UCSD-AML1 (cell line): Measurements from ENCODE around the gene ZFP82.

ENCODE experiments used
- DNase-seq: peaks from one replicate; lab custom pipeline; 2025; ENCODE audit not compliant: unreplicated experiment; lab: John Stamatoyannopoulos, UW

Gene ZFP82

DNA sequence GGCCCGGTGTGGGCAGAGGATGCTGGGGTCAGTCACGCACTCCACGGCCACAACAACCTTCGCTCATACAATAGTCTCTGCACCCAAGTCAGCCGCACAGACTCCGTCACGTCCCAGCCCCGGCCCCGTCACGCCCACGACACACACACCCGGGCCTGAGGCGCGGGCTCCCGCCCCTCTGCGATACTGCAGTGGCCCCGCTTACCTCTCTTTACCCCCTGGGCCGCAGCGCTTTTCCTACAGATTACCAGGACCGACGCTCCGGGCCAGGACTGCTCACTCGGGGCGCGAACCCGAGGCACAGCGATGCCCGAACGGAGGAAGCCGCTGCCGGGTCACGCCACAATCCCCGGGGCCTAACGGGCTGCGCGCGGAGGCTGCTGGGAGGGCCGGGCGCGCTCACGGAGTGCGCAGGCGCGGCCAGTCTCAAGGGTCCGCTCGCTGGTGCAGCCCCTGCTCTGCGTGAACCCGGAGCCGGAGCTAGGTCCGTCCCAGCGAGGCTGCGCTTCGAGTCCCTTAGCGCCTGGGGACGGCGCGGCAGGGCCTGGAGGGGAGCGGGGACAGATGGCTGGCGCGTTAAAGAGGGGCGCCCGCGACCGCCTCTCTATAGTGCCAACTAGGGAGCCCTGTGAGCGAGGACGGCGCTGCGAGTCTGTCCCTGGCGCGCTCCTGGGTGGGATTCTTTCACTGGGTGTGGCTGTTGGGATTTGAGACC, at the start of gene ZFP82:
Gene ZFP82, minus strand, starts transcription at position 358 of the 715 bp plus-strand sequence. CDS start 8,855 bp downstream, outside the sequence.
- peak; percentile 75 for DNase-seq

DNA sequence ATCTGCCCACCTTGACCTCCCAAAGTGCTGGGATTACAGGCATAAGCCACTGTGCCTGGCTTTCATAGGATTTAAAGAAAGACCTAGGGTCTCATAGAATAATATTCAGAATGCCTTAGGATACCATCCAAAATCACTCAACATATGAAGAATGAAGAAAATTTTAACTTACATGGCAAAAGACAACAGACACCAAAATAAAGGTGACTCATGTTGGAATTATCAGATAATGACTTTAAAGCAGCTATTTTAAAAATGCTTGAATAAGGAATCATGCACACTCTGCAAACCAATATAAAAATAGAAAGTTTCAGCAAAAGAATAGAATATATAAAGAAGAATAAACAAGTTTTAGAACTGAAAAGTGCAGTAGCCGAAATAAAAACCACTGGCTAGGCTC, 41.6 kb upstream of the ZFP82 start:
- DNase-seq: no peak

DNA sequence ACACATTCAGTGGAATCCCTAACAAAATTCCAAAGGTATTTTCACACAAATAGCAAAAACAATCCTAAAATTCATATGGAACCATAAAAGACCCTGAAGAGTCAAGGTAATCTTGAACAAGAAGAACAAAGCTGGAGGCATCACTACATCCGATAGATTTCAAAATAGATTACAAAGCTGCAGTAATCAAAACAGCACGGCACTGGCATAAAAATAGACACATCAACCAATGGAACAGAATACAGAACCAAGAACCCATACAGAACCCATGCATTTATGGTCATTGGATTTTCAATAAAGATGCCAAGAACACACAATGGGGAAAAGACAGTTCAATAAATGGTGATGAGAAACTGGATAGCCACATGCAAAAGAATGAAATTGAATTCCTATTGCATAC, 38.4 kb upstream of the ZFP82 start:
- DNase-seq: no peak

DNA sequence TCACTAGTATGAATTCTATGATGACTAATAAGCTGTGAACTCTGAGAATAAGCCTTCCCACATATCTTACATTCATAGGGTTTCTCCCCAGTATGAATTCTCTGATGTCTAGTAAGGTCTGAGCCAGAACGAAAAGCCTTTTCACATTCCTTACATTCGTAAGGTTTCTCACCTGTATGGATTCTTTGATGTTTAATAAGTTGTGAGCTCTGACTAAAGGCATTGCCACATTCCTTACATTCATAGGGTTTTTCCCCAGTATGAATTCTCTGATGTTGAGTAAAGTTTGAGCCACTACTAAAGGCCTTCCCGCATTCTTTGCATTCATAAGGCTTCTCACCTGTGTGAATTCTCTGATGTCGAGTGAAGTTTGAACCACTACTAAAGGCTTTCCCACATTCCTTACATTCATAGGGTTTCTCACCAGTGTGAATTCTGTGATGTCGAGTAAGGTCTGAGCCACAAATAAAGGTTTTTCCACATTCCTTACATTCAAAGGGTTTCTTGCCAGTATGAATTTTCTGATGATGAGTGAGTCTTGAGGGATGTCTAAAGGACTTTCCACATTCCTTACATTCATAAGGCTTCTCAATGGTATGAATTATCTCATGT, 30.7 kb upstream of the ZFP82 start:
- no peak for DNase-seq

DNA sequence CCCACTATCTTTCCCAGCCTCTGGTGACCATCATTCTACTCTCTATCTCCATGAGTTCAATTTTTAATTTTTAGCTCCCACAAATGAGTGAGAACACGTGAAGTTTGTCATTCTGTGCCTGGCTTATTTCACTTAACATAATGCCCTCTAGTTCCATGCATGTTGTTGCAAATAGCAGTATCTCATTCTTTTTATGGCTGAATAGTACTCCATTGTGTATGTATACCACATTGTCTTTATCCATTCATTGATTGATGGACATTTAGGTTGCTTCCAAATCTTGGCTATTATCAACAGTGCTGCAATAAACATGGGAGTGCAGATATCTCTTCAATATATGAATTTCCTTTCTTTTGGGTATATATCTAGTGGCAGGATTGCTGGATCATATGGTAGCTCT, 22.9 kb upstream of the ZFP82 start:
- DNase-seq: no peak

DNA sequence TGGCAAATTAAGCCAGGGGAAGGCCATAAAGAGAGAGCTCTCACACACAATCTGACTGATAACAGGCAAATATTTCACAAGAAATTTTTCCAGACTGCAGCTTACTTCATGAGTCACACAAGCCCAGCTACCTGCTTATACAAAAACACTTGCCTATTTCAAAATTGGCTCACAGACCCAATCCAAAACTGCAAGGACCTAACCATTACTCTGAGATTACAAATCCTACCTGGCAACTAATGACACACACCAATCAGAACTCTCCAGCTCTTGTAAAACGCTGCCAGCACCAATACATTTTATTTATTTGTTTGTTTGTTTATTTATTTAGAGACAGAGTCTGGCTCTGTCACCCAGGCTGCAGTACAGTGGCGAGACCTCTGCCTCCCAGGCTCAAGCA, 18.1 kb upstream of the ZFP82 start:
- DNase-seq: no peak

DNA sequence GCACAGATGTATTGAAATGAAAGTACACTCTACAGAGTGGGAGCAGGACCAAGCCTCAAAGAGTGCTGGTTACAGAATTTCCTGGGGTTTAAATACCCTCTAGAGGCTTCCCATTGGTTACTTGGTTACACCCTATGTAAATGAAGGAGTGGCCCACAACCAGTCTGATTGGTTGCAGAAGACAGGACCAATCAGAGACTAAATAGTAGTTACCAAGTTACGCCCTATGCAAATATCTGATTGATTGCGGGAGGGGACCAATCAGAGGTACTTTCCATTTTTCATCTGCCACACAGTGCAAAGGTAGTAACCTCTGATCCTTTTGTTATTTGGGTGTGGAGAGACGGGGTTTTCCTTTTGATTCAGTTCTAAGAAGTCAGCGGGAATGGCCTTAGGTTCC, 5.5 kb upstream of the ZFP82 start:
- no peak for DNase-seq

DNA sequence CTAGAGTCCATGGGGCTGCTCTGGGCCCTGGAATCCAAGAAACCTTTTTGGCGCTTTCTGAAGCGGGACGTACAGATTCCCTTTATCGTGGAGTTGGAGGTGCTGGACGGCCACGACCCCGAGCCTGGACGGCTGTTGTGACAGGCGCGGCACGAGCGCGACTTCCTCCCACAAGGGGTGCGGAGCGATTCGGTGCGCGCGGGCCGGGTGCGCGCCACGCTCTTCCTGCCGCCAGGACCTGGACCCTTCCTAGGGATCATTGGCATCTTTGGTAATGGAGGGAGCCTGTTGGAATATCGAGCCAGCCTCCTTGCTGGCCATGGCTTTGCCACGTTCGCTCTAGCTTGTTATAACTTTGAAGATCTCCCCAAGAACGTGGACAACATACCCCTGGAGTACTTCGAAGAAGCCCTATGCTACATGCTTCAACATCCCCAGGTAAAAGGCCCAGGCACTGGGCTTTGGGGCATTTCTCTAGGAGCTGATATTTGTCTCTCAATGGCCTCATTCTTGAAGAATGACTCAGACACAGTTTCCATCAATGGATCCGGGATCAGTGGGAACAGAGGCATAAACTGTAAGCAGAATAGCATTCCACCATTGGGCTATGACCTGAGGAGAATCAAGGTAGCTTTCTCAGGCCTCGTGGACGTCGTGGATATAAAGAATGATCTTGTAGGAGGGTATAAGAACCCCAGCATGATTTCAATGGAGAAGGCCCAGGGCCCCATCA, 3.5 kb upstream of the ZFP82 start:
- DNase-seq: no peak

DNA sequence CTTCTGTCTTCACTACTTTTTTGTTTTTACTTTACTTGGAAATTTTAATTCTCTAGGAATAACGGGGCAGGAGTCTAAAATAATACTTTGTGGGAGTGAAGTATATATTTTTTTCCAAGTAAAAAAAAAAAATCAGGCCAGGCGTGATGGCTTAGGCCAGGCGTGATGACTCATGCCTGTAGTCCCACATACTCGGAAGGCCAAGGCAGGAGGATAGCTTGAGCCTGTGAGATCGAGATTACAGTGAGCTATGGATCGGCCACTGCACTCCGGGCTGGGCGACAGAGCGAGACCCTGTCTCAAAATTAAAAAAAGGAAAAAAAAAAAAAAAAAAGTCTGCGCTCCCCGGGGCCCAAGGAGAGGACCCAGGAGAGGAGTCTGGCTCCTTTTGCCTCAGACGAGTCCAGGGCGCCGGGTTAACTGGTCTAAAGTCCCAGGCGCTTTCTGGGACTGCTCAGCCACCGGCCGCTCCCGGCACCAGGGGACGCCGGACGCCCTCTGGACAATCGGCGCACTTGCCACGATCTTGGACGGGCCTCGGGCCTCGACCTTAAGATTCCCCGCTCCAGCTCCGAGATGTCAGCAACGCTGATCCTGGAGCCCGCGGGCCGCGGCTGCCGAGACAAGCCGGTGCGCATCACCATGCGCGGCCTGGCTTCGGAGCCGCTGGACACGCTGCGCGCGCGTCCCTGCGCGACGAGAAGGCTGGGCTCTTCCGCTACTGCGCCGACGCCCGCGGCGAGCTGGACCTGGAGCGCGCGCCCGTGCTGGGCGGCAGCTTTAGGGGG, 2.7 kb upstream of the ZFP82 start:
- no peak for DNase-seq

DNA sequence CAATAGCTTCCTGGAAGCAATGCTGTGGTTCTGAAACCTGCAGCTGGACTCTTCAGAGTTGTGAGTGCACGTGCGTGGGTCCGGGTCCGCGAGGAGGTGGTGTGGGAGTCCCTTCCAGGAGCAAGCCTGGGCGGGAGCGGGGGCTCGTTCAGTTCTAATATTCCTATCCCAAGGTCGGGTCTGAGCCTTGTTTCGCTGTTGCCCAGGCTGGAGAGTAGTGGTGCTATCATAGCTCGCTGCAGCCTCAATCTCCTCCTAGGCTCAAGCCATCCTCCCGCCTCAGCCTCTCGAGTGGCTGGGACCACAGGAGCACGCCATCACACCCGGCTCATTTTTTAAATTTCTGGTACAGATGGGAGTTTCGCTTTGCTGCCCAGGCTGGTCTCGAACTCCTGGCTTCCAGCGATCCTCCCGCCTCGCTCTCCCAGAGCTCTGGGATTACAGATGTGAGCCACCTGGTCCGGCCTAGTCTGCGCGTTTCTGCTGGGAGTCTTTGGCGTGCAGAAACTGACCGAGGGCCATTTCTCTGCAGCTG, 625 bp downstream of the ZFP82 start:
- no peak for DNase-seq

DNA sequence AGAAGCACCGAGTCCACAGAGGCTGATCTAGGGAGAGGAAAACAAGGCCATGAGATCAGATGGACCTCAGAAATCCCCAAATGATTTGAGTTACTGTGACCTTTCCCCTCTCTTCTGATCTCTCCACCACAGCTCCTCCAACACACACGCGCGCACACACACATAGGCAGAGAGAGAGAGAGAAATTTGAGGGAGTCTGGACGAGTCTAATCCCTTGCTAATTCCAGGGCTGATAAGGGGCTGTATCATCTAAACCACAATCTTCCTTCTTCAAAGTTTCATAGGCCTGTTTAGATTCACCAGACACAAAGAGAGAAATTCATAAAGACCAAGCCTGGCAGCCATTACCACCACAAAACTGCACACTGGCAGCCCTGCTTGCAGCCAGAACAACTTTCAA, 8.6 kb downstream of the ZFP82 start:
- DNase-seq: no peak

DNA sequence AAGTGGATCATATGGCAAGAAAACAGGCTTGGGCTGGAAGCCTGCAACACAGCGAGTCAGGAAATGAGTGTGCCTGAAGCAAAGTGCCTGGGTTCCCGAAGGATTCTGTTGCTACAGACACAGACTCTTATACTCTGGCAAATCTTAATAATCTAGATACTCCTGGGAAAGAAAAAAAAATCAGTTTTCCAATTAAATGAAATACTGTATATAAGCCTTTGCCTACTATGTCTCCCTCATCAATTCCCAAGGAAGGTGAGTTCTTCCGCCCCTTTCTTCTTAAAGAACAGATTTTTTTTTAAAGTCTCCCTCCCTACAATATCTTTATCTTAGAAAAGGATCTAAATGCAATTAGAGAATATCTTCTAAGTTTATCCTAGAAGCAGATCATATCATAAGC, 10.3 kb downstream of the ZFP82 start:
- no peak for DNase-seq

DNA sequence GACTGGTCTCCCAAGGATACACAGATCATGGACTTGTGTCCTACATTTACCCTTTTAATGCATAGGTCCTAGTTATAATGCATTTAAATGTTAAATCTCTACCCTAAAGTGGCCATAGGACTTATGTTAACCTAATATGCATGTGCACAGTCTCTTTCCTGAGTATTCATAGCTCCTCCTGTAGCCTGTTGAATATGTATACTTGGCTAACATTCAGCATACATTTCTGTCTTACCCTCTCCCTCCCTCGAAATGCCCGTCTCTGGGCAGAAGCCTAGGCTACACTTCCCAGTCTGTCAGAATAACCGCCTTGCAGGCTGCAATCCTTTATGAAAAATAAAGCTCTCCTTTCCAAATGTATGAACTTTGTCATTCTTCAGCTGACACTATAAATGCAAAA, 13.9 kb downstream of the ZFP82 start:
- no peak for DNase-seq

DNA sequence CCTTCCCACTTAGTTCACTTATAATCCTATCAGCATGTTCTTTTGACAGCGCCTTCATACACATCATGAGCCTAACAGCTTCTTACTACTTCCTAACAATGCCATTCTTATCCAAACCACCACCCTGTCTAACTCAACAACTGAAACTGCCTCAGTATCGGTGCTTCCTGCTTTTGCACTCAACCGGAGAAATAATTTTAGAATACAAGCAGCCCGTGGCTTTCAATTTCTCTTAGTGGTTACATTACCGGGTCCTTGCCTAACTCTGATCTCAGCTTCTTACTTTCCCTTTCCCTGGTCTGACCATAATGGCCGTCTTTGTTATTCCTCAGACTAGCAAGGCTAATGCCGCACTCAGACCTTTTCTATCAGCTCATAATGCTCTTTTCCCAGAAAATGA, 17.0 kb downstream of the ZFP82 start:
- DNase-seq: no peak

DNA sequence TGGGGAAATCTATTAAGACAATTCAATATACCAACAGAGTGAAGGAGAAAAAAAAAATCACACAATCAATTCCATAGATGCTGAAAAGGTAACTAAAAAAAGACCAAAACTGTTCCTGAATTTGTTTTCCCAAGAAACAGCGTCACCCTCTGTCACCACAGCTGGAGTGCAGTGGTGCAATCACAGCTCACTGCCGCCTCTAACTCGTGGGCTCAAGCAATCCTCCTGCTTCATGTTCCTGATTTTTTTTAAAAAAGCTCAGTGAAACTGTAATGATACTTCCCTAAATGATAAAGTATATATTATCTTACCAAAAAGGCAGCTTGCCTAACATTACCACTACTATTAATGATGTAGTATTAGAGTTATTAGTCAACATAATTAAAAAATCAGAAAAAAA, 19.9 kb downstream of the ZFP82 start:
- no peak for DNase-seq

DNA sequence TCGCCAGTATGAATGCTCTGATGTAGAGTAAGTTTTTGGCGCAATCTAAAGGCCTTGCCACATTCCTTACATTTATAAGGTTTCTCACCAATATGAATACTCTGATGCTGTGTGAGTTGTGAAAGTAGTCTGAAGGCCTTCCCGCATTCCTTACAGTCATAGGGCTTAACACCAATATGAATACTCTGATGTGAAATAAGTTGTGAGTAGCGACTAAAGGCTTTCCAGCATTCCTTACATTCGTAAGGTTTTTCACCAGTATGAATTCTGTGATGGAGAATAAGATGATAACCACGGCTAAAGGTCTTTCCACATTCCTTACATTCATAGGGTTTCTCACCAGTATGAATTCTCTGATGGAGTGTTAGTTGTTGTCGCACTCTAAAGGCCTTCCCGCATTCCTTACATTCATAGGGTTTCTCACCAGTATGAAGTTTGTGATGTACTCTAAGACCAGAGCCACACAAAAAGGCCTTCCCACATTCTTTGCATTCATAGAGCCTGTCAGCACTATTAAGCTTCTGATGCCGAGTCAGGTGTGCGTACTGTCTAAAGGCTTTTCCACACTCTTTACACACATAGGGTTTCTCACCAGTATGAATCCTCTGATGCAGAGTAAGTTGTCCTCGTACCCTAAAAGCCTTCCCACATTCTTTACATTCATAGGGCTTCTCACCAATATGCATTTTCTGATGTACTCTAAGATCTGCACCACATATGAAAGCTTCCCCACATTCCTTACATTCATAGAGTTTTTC, 25.3 kb downstream of the ZFP82 start:
- DNase-seq: no peak

DNA sequence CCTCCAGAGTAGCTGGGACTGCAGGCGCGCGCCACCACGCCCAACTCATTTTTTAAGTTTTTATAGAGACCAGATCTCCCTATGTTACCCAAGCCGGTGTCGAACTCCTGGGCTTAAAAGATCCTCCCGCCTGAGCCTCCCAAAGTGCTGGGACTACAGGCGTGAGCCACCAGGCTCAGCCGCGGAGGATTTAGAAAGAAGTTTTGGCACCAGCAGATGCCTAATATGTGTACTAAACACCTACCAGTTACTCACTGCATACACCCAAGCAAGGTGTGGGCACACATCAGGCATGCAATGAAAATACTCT, 39.0 kb downstream of the ZFP82 start:
- no peak for DNase-seq

DNA sequence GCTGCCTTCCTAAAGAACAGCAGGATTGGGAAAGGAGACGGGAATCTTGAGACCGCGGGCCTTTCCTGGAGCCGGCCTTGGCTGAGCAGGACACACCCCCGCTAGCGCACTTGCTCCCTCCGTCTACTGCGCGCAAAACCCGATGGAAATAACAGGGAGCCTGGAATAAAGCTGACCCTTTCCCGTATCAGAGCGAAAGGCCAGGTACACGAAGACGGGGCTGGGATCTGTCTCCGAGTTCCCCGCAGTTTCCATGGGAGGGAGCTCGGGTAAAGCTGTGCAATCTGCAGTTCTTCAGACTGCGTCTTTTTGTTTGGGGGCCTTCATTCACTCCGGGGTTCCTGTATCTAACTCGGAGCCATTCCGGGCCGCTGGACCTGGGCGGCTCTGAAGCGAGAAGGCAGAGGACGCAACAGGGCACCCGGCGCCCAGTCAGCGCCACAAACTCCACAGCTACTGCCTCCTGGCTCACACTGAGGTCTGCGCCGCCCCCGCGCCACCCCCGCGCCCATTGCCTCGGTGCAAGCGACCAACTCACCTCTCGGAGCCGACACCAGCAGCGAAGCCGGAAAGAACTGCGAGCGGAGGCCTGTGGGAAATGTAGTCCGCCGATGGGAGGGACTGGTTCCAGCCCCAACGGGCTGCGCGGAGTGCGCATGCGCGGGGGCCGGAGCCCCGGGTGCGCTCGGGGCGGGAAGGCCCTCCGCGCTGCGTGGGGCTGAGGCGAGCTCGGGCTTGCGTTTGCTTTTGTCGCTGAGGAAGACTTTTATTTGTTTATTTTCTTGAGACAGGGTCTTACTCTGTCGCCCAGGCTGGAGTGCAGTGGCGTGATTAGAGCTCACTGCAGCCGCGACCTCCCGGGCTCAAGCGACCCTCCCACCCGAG, 39.6 kb downstream of the ZFP82 start, which contains the start of gene ZFP14:
Gene ZFP14, minus strand, starts transcription at position 577 of the 885 bp plus-strand sequence. CDS start 11,309 bp downstream, outside the sequence.
- DNase-seq: peak; percentile 92

DNA sequence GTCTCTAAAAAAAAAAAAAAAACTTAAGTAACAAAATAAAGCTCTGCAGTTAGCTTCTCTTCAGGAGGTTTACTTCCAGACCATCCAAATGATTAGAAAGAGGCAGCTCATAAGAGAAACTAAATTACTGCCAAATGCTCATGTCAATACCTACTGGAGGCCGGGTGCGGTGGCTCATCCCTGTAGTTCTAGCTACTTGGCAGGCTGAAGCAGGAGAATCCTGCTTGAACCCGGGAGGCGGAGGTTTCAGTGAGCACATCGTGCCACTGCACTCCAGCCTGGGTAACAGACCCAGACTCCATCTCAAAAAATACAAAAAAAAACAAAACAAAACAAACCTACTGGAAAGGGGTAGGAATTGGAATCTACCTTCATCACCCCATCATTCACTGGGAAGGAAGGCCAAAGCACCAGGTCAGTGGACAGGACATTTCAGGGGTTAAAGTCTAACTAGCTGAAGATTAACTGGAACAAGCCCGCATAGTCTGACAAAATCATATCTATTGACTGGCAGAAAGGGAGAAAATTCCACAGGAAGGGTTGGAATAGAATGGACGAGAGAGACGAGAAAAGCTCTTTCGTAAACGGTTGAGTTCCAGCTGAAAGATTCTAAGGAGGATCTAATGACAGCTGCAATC, 40.8 kb downstream of the ZFP82 start:
- DNase-seq: no peak
